GM19468 (cell line): Measurements from ENCODE around the gene AMPD3.

Experiments used
- ATAC-seq: cut with Tn5 transposase; IDR thresholded peaks from one replicate; pipeline ENCODE4 v1.9.1; 2021; ENCODE audit warnings: mild to moderate bottlenecking, moderate library complexity, moderate number of reproducible peaks; ENCODE audit not compliant: unreplicated experiment; ENCODE audit errors: extremely low read depth

The AMPD3 gene

DNA sequence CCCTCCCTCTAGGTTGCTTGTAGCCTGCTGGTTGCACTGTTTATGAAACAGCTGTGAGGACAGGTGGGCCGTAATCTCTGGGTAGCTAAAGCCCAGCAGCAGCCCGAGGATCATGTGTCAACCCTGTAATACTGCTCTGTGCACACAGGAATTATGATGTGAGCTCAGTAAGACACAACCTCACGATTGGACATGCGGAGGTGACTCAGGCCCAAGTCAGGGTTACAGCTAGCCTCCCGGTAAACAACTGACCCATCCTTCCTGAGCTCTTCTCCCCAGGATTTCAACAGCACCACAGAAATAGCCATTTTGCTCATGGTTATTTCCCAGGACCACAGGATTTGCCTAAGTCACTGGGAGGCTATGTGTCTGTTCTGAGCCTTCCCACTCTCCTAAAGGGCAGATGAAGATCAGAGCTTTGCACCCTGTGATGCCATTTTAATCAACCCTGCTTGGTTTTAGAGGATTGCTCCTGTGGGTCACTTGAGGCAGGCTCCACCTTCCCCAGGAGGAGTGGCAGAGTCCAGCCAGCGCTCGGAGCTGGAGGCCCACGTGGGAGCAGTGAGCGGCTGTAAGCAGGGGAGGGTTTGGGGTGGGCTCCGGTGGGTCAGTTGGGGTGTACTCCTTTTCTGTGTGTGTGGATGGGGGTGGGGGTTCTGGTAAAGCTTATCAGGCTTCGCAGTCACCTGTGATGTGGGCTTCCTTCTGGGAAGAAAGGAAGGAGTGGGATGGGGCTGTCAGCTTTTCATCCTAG lies at the start of gene AMPD3:
Gene AMPD3 (plus strand): TSS at position 387 of the 754 bp plus-strand sequence. CDS start 6,256 bp downstream, outside the sequence.
- ATAC-seq, result no peak

DNA sequence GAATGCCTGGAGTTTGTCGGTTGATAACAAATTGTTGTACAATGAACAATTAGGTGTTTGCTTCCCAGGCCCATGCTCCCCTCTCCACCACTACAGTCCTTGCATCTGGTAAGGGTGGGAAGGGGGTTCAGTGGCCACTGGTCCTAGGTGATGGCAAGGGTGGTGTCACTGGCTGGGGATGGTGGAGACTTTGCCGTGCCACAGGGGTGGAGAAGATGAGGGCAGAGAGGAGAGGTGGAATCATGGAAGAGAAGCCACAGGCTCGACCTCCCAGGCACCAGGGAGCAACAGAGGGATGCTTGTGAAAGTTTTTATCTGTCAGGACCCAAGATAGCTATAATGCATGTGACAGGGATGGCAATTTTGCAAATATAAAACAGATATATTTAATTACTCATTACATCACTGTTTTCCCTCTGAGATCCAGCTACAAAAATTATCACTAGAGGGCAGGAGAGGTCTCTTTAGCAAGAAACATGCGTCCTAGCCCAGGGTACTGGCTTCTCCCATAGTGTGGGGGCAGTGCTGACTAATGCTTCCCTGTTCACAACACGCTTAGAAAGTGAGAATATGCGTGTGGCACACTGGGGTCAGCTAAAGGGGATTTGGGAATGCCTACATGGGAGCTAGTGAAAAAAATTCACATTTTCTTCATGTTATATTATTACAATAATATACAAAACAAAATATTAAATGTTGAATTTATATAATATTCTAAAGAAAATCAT lies 49.0 kb upstream of the AMPD3 start:
- no peak for ATAC-seq

DNA sequence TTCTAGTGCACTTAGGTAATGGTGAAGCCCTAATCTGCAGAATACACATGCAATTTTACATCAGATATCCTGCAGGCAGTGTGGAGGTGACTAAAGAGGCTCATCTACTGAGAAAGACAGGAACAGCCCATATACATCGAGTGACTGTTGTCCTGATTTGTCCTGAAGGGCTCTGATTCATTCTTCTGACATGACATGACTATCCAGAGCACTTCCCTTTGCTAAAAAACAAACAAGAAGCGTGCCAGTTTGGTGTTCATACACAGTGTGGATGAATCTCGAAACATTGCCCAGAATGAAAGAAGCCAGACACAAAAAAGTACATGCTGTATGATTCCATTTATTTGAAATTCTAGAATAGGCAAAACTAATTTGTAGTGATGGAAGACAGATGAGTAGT lies 48.0 kb upstream of the AMPD3 start:
- no peak for ATAC-seq

DNA sequence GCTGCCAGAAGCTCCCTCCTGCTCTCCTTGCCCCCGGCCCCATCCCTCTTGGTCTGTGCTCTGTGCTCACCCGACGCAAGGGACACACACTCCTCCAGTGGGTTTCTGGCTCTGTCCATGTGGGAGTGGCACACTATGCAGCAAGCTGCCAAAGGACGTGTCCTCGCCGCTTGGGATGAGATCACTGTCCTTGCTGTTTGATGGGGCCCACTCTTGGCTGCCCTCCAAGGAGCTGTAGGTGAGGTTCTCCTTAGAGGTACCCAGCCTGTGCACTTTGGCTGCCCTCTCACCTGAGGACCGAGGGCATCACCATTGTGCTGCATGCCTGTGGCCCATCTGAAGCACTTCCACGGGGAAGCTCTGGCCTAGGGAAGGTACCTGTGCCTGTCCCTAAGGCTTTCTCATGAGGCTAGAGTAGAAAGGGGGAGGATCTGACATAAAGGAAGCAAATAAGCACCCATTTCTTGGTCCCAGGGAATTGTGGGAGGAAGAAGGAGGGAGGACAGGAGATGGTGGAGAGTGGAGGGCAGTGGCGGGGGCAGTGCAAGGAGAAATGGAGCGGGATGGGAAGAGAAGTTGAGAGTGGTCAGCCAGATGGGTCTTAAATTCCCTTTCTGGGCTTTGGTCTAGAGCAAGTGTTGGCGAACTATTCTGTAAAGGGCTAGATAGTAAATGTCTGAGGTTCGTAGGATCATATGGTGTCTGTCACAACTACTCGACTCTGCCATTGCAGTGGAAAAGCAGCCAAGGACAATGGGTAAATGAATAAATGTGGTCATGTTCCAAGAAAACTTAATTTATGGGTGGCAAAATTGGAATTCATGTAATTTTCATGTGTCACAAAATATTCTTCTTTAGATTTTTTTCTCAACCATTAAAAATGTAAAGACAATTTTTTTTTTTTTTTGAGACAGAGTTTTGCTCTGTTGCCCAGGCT lies 47.0 kb upstream of the AMPD3 start:
- no peak for ATAC-seq

DNA sequence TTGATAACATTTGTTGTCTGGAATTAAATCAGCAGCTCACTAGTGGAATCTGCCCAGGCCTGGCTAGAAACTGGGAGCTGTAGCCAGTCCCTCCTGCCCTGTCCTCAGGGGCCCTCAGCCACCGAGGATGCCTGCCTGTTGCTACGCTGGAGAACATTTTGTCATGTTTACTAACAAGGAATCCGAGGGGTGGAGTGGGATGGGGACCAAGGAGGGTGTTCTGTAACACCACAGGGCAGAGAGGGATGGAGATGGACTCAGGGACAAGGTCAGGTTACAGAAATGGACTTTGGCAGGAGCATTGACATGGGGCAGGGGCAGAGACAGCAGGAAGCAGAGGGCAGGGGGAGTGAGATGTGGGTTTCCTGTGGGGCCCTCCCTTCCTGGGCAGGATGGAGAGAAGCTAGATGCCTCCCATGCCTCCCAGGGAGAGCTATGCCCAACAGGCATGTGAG lies 45.8 kb upstream of the AMPD3 start:
- ATAC-seq, result no peak

DNA sequence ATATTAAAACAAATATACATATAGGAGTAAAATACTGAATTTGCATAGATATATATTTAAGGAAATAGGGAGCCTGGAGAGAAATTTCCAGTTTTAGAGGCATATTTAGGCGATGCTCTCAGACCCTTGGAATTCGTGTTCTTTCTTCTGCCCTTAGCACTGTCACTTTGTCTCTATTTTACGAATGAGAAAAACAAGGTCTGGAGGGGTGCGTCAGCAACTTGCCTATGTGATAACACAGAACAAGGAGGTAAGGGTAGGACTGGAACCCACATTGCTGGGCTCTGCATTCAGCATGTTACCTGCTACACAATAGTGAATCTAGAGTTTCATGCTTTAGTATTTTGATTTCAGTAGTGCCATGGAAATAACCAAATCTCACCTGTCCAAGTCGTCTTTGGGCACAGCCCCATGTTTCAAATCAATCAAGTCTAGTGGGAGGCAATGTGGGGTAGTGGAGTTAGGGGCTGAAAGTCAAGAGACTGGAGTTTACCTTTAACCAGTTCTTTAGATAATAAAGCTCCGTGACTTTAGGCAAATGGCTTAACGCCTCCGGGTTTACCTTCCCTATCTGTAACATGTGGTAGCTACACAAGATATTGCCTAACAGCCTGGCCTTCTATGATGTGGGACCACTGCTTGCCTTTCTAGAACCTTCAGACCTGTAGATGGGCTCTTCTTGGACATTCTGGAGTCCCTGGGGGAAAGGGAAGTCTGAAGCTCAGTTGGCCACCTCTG lies 44.8 kb upstream of the AMPD3 start:
- ATAC-seq, result no peak

DNA sequence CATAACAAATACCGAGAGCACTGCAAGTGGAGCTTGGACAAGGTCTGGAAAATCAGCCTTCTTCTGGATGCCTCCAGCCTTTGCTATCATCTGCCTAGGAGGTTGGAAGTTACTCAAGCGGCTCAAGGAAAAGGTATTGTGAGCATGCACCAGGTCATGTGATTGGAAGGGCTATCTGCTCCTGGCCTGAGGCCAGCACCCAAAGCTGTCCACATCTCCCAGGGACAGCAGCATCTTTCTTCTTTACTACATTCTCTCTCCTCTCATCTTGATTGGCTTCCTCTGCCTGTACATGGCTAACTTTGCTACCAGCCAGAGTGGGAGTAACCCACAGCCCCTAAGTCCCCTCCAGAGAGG lies 44.2 kb upstream of the AMPD3 start:
- ATAC-seq, result no peak

DNA sequence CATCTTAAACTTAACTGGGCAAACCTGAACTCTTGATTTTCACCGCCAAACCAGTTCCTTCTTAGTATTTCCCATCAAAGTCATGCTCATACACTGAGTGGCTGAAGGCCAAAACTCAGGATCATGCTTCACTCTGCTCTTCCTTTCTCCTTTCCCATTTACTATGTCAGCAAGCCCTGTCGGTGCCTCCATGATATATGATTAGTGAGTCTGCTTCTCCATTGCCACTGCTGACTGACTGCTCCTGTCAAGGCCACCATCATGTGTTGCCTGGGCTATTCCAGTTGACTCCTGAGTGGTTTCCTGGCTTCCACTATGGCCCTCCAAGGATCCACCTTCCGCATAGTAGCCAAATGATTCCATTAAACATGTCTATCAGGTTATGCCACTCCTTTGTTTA lies 42.8 kb upstream of the AMPD3 start:
- ATAC-seq, result no peak

DNA sequence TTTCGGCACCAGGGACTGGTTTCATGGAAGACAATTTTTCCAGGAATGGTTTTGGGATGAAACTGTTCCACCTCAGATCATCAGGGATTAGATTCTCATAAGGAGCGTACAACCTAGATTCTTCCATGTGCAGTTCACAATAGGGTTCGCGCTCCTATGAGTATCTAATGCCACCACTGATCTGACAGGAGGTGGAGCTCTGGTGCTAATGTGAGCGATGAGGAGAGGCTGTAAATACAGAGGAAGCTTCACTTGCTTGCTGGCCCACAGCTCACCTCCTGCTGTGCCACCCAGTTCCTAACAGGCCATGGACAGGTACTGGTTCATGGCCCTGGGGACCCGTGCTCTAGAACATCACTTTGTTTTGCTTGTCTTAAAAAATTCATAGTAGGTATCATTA lies 41.8 kb upstream of the AMPD3 start:
- no peak for ATAC-seq

DNA sequence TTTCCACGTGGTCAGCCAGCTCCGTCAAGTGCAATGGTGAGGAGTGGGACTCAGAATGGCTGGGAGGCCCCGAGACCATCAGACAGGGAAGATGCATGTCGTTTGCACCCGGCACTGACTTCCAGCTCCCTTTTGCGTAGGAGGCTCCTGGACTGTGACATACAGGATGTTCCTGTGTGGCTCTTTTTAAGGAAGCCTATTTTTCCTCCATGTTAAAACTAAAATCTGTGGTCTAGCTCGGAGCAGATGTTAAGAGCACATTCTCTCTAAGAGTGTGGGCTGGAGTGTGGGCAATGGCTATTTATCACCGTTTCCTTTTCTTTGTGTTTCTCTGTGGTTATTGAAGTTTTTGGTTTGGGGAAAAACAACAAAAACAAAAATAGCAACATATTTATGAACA lies 40.9 kb upstream of the AMPD3 start:
- no peak for ATAC-seq

DNA sequence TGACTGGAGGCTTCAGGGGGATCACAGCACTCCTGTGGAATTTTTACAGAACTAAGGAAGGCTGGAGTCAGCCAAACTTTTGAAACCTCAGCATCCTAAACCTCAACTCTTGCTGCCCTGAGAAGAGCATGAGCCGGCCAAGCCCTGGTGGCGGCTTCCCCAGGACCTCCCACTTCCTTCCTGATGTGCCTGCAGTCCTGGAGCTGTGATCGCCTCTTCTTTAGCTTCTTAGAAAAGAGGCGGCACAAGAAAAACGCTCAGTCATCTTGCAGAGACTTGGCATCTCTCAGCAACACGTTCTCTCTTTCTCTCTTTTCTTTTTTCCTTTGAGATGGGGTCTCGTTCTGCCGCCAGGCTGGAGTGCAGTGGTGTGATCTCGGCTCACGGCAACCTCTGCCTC lies 40.4 kb upstream of the AMPD3 start:
- no peak for ATAC-seq

DNA sequence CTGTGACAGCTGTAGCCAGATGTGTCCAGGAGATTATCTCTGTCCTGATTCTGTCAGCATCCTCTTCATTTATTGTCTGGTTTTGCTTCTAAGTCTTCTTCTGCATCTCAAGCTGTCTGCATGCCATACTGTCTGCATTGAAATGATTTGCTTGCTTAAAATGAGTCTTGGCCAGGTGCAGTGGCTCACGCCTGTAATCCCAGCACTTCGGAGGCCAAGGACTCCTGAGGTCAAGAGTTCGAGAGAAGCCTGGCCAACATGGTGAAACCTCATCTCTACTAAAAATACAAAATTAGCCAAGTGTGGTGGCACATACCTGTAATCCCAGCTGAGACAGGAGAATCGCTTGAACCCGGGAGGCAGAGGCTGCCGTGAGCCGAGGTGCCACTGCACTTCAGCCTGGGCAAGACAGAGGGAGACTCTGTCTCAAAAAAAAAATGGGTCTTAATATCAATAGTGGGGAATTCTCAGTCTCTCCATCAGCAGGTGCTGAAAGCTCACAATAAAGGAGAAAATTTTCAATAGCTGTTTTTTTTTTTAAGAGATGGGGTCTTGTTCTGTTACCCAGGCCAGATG lies 39.2 kb upstream of the AMPD3 start:
- no peak for ATAC-seq

DNA sequence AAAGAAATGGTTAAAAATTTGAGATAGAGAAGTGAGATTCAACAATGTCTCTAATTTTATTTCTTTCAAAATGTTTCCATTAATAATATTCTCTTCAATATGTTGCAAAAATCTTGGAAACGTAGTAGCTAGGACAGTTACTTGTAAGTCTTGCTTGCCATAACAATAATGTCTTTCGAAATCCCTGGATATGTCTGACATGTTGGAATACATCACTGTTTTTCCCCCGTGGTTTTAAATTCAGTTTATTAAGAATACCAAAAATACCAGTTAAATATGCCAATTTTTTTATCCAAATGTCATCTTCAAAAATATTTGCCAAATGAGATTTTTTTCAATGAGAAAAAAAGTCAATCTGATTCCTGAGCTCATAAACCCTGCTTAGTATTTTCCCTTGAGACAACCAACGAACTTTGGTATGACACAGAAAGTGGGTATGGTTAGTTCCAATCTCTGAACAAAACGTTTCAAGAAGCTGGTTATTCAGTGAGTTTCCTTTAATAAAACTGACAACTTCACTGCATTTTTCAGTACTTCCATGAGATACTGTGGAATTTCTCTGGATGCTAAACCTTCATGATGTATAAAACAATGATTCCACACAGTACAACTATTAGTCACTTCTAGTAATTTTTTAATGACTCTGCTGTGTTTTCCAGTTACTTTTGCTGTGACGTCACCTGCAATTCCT lies 36.7 kb upstream of the AMPD3 start:
- ATAC-seq, result no peak

DNA sequence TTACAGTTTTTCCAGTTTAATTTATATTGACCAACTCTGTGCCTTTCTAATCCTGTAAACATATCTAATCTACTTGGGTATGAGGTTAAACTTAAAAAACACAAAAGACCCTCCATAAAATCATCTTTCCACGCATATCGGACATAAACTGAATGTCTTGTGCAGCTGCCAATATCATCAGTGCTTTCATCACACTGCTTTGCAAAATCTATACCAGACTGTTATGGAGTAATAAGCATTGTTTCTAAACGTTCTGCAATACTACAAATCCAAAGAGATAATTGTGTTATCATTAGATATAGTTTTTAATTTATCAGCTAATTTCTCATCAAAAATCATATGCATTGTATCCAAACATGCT lies 36.1 kb upstream of the AMPD3 start:
- ATAC-seq, result no peak

DNA sequence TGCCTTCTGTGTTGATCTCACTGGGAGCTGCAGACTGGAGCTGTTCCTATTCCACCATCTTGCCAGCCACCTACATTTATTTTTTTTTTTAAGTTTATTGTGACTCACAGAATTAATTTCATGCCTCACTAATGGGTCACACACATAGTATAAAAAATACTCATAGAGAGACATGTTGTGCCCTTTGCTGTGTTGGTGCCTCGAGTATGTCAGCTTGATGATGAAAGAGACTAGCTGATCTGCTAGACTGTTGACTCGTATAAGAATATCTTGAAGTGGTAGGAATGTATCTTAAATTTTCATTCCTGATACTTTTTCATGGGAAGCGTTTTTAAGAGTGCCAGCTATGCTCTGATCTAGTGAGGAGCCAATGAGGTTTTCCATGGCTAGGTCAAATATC lies 28.6 kb upstream of the AMPD3 start:
- no peak for ATAC-seq

DNA sequence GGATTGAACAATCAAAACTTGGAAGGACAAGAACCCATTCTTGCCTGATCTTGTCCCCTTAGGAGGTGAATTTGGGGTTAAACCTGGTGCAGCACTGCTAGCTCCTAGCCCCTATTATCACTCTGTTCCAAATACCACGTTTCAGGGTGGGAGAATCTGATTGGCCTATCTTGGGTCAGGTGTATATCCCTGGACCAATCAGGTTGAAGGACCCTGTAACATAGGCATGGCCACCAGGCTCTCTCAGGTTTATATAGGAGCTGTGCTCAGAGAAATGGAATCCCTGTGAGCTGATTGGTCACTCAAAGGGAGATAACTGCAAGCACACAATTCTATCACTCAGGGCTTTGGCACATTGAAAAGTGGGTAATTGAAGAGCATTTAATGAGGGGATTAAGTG lies 26.6 kb upstream of the AMPD3 start:
- no peak for ATAC-seq

DNA sequence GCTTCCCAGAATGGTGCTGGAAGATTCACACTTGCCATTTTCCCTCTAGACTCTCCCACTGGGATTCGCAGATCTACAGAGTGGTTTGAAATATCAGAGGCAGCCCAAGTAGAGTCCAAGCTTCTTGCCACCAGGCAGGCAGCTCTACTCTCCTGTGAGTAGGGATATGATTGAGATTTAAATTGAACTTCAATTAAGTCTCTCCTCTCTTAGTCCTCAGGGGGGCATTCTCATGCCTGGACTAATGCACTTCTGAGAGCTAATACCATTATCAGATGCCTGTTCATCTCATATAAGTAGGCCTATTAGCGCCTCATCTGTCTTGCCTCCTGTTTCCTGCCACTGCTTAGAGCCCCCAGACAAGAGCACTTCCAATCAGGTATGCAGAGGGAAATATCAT lies 25.5 kb upstream of the AMPD3 start:
- no peak for ATAC-seq

DNA sequence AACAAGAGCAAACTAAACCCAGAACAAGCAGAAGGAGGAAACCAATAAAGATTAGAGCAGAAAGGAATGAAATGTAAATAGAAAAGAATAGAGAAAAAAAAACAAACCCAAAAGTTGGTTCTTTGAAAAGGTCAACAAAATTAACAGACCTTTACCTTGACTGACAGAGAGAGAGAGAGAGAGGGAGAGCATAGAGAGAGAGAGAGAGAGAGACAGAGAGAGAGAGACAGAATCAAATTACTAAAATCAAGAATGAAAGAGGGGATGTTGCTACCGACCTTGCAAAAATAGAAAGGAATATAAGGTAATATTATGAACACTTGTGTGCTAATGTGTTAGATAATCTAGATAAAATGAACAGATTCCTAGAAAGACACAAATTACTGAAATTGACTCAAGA lies 22.6 kb upstream of the AMPD3 start:
- ATAC-seq, result no peak

DNA sequence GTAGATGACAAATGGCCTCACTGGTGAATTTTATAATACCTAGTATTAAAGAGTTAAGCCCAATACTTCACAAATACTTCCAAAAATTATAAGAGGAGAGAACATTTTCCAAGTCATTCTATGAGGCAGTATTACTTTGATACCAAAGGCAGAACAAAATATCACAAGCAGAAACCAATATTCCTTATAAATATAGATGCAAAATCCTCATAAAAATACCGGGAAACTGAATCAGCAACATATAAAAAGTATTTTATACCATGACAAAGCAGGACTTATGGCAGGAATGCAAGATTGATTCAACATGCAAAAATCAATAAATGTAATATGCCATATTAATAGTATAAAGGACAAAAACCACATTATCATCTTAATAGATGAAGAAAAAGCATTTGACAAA lies 22.1 kb upstream of the AMPD3 start:
- ATAC-seq, result no peak
